Ramos (cell line): ENCODE data around the gene HIGD1A.

Experiments
- in situ Hi-C: fragments of 300-500 bp; cut with MboI; formaldehyde crosslinking; loops from one replicate; pipeline ENCODE4 v1.14.3; 2022; ENCODE audit warnings: low sequenced_read_pairs; ENCODE audit not compliant: unreplicated experiment

HIGD1A gene

DNA sequence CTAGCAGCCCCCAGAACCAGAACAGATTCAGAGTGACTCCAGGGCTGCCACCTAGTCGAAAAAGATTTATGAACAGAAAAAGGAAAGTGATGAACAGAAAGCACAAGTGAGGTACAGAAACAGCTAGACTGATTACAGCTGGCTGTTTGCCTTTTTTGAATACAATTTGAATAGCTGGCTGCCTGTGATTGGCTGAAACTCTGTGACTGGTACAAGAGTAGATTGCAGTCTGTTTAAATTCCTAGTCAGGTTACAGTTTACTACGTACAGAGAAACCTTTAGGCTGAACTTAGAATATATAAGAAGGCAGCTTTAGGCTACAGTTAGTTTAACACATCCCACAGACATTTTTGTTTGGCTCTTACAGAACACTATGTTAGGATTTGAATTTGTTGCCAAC is 41.3 kb downstream of the HIGD1A start:
- in situ Hi-C loops: no loop called here

DNA sequence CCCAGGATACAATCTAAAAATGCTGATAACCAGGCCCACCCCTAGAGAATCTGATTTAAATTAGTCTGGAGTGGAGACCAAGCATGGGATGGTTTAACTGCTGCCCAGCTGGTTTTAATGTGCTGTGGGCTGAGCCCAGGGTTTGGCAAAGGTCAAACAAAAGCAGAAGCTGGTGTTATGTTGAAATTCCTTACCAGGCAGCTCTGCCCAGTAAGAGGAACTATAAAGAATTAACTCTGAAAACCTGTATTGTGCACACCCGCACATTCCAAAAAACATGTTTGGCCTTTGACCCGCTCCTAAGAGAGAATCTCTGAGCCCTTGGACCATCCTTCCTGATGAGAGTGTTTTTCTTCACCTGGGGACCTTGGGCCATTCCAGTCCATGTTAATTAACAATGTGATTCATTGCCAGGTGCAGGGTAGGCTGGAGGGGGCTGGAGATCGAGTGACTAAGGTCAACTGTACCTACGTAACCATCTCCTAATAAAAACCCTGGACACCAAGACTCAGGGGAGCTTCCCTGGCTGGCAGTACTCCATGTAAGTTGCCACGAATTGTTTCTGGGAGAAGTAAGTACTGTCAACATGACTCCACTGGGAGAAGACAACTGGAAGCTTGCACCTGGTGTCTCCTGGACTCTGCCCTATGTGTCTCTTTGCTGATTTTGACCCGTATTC is 42.1 kb downstream of the HIGD1A start:
- in situ Hi-C loops: no loop called here

DNA sequence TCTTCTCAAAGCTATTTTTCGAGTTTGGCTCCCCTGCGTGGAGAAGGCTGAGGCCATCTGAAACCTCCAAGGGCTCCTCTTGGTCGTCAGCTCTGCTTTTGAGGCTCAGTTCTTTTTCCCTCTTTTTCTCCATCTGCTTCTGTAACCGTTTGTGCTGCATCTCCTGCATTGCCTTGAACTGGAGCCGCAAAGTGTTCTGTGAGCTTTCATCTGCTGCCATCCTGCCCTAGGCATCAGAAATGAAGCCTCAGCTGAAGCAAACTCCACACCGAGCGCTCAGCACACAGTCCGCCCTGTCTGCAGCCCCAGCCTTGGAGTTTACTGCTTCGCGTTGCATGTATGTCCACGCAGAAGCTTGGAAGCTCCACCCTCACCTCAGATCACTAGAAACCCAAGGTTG is 46.2 kb downstream of the HIGD1A start:
- in situ Hi-C loops: no loop called here

DNA sequence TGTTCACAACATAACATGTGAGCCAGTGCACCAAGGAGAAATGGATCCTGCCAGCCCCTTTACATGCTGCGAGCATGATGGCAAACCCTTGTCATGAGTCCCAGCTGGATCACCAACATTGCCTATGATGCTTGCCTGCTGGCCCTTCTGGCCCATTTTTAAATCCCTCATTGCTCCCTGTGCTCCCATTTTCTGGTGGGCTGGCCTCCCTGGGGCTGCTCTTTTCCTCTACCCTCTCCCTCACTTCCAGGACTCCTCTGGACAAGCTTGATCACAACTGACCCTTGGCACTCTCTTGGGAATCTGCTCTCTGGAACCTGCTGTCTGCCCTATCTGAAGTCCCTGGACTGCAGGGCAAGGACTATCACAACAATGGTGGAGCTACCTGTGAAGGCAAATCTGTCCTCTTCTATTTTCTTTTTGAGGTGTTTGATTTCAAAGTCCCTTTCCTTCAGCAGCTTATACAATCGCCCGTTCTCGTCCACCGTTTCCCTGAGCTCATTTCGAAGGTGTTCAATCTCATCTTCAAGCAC is 47.5 kb downstream of the HIGD1A start:
- in situ Hi-C loops: no loop called here

DNA sequence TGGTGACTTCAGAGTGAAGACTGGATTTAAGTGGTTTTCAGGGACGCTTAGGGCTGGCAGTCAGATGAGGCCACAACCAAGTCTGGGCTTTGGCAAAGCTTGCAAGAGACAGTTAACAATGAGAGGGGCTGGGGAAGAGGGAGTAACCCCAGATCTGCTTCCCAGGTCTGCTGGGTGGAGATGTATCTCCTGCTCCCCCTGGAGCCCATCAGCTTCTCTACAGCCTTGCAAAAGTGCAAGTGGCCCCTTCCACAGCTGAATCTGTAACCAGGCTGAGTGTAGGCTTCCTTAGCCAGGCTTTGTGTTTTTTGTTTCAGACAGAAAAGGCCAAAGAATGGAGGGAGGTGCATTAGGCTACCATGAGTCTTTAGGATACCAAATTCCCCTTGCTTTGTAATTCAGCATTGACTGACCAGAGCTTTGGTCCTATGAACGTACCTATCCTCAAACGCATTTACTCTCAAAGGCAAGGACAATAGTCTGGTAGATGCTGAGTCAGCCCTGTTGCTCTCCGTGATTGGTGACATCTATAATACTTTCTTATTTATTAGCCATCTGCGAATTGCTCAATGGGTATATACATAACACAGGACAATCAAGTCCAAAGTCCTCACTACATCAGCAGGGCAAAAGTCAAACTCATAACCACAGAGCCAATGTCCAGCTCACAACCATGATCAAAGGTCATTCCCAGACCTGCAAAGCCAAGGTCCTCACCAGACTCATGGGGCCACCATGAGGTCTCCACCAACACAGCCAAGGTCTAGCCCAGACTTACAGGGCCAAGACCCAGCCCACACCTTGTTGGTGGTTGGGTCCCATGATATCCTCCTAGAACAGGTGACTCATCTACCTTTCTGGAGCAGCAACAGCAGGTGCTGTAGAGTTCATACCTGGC is 48.4 kb downstream of the HIGD1A start:
- in situ Hi-C loops: no loop called here

DNA sequence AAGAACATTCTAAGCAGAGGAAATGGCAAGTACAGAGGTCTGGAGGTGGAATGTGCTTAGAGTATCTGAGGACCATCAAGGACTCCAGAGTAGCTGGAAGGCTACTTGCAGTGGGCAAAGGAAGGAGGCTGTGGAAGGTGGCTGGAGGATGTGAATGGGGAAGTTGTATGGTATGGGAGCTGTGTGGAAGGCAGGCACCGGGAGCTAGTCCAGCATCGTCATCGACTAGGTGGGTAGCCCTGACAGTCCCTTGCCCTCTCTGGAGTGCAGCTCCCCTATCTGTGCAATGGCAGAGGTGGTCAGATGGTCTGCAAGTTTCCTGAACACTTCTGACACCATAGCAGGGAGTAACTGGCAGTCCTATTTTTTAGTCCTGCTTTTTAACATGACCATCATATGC is 50.5 kb downstream of the HIGD1A start:
- in situ Hi-C loops: no loop called here

DNA sequence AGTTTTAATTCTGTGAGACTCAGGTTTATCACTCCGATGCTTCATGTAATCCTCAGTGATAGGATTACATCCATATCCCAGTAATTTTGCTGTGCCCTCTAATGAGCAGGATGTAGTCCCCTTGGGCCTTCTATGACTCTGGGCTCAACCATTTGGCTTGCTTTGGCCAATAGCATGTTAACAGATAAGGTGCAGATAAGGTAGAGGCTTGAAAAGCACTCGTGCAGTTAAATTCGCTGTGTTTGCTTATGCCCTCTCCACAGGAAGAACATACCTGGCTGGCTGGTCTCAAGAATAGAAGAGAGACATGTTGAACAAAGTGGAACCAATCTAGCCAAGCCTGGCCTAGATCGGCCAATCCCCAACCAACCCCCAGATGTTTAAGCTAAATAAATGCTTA is 51.3 kb downstream of the HIGD1A start:
- in situ Hi-C loops: no loop called here

DNA sequence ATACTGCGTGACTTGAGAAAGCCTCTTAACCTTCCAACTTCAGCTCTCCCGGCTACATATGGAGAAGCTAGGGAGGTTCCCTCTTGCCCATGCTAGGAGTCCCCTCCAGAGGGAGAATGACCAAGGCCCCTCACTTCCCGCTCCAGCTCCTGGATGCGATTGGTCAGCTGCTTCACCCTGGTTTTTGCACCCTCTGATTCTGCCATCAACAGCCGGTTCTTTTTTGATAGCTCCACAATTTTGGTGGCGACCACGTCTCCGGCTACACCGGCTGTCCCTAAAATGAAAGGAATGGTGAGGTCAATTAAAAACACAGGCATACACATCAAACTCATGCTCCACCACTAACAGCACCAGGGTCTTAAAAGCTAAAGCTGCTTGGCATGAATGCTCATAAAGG is 51.8 kb downstream of the HIGD1A start:
- in situ Hi-C loops: no loop called here

DNA sequence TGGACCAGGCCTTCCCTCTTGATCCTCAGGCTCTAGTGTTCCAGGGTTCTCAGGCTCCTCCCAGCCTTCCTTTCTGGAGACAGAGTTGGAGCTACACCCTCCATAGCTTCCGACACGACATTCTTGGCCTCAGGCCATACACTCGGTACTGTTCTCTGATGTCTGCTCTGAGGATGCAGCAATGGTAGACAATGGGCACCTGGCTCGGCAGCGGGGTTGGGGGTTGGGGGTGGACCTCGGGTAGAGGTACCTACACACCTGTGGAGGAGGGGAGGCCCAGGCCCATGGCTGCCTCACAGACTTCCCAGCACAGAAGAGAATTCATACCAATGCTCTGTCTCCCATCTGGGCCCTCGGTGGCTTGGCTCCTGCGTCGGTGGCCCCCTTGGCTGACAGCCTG is 52.7 kb downstream of the HIGD1A start:
- in situ Hi-C loops: no loop called here

DNA sequence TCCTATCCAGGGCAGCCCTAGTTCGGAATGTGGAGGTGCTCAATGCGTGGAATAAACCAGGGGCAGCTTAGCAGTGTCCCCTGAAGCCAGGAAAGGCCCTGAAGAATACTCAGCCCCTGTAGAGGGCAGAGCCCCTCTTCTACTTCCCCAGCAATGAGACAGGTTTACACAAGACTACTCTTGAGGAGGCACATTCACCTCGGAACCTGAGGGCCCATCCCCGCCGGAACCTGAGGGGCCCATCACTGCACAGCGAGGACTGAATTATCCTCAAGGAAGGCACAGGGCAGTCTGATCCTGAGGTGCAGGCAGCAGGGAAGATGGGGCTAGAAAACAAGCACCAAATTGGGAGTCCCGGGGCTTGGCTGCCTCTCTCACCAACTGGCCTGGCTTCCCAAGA is 53.5 kb downstream of the HIGD1A start:
- in situ Hi-C loops: no loop called here

DNA sequence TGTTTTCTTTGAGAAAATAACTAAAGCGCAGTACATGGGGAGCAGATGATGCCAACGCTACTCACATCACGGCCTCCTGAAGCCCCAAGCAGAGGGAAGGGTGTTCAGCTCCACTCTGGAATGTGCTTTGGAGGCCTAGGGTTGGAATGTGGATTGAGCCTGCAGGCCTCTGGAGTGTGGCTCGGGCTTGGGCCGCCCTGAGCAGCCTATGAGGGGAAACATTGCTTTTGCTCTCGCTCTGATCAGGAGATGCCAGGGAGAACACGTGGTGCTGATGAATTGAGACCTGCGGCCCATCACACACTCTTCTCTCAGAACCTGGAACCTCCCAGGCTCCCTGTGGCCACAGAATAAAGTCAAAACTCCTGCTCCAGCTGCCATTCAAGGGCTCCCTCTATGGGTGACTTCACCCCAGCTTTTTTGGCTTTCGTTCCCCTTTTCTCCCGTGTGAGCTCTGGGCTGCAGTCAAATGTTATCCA is 54.5 kb downstream of the HIGD1A start:
- in situ Hi-C loops: loop anchor here (10.0 kb wide), 1 partner anchor 185 kb away; no protein-coding TSS in a partner anchor

DNA sequence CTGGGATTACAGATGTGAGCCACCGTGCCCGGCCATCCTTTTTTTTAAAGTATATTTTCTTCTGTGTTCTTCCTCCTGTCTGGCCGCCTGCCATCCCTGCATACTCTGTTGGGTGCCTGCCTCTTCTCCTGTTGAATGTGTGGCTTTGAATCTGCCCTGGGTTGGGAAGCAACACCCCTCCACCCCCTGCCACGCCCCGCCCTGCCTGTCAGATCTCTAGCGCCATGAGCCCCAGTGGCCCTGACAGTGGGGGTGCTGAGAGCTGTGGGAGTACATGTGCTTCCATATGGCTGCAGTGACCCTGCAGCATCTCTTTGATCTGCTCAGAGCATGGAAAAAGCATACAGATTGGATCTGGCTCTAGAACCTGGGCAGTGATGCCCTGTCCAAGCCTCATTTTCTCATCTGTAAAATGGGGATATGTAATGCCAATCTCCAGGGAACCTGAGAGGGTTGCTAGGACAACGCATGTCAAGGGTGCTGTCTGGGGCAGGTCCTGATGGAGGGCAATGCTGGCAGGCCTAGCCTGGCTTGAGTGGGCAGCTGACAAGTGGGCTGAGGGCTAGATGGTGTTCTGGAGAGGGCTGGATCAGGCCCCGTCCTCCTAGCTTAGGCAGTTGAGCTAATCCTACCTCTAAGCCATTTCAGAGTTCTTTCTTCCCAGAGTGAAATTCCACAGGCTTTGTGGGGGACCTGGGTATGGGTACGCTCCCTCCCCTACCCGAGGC is 55.1 kb downstream of the HIGD1A start:
- in situ Hi-C loops: loop anchor here (10.0 kb wide), 1 partner anchor 184 kb away; no protein-coding TSS in a partner anchor

DNA sequence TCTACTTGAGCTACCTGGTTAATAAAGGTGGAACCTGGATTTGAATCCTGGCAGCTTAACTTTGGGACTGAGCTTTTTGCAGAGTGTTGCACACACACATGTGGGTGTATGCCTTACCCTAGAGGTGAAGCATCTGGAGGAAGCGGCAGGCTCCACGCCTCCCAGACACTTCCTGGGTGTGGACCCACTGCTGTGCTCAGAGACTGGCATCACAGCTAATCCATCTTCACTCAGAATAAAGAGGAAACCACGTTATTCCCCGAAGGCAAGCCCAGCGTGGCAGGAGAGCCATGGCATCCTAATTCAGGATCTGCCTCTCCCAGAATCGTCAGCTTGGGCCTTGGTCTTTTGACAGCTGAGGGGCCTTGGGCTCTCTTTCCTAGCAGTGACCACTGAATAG is 56.7 kb downstream of the HIGD1A start:
- in situ Hi-C loops: loop anchor here (10.0 kb wide), 1 partner anchor 183 kb away; no protein-coding TSS in a partner anchor

DNA sequence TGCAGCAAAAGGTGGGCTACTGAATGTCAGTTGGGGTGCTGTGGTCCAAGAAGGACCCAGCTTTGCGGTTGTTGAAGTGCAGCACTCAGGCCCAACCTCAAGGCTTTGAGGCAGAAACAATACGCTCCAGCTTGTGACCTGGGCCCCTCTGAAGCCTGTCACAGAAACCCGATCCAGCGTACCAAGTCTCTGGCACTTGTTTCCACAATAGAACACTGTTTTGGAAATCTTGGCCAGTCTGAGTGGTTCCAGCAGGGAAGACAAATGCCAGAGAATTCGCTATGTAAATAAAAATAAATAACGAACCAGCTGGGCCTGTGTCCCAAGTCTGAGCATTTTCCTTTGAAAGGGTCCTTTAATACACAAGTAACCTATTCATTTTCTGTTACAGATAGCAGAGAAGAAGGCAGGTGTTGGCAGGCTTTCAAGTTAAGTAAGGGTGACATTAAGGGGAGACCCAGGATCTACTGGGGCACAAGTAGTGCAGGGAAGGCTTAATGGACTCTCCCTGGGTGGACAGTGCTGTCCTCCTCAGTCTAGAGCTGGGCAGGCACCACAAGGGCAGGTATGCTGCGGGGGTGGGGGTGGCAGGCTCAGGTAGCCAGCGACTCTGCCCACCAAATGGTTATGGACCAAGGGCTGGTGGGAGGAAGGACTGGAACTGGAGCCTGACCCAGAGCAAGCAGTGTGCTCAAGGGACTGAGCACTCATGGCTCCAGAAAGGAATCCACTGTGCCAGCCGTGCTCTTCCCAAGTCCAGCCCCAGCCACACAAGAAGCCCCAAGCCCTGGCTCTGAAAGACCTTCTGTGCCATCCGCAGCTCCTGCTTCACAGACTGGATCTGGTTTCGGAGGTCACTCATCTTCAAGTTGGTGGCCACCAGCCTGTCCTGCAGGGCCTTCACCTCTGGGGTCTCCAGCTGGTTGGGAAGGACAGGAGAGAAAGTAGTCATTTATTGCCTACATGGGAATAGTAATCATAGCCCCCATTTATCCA is 57.5 kb downstream of the HIGD1A start:
- in situ Hi-C loops: loop anchor here (10.0 kb wide), 1 partner anchor 182 kb away; no protein-coding TSS in a partner anchor

DNA sequence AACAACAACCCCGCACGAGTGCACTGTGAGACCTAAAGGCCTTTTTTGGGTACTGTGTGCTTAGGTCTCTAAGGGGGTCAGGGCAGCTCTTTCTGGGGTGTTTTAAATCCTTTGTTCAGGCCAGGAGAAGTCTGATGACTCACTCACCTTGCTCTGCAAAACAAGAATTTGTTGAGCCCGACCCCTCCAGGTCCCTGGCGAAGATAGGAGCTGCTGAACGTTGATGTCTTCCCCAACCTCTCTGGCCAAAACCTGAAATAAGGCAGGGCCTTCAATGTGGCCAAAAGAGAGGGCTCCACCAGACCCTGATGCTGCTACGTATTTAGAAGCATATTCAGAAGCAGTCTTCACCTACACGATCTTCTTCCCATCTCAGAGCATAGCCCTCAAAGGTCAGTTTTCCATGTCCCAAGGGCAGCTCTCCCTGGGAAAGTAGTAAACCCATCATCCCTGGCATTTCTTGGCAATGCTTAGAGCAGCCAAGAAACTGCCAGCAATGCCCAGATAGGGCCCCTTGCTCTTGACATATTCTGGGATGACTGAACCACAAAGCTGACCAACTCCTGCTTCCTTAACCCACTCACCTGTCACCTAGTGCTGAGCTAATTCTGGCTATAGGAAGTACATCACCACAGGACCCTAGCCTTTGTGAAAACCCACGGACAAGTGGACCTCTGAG is 58.4 kb downstream of the HIGD1A start:
- in situ Hi-C loops: loop anchor here (10.0 kb wide), 1 partner anchor 181 kb away; no protein-coding TSS in a partner anchor

DNA sequence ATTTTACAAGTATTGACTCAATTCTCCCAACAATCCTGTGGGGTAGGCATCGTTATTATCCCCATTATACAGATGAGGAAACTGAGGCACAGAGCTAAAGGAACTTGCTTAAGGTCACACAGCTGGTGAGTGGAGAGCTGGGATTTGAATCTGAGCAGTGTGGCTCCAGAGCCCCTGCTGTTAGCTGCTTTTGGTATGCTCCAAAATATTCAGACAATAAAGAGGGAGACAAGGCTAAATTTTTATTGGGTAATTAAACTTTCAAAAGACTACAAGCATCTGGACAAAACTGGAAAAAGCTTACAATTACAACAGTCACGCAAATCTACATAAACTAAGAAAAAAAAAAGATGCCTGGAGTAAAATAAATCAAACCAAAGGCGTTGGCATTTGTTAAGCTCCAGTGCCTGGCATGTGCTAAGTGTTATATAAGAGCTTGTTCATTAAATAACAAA is 59.0 kb downstream of the HIGD1A start:
- in situ Hi-C loops: loop anchor here (10.0 kb wide), 1 partner anchor 181 kb away; no protein-coding TSS in a partner anchor

DNA sequence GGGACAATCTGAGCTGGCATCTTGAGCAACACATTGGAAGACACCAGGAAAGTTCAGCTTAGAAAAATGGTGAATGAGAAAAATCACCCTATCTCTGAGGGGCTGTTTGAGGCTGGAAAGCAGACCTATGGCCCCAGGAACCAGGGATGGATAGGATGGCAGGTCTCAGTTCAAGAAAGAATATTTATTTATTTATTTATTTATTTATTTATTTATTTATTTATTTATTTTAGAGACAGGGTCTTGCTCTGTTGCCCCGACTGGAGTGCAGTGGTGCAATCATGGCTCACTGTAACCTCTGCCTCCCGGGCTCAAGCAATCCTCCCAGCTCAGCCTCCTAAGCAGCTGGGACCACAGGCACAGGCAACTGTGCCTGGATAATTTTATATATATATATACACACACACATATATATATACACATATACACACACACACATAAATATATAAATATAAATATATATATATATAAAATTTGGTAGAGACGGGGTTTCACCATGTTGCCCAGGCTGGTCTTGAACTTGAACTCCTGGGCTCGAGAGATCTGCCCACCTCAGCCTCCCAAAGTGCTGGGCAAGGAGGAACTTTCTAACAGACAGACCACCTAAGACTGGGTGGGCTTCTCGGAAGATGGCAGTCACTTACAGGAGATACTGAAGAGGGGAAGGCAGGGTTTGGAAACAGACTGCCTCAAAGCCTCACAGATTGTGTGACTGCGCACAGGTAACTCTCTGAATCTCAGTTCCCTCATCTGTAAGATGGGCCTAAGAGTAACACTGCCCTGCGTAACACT is 60.9 kb downstream of the HIGD1A start:
- in situ Hi-C loops: loop anchor here (10.0 kb wide), 1 partner anchor 179 kb away; no protein-coding TSS in a partner anchor
